Caco-2 (cell line): ENCODE data around the gene IRF2BP2. TPM values are rescaled to one million over a fixed set of nuclear protein-coding genes. Genes with fewer than 3 reads are reported as not detected.

Experiments used
- BruUV-seq: library from RNA; stranded (reverse); fragments of 400-500 nt; replicated peaks from 2 replicates; lab custom pipeline; 2021; lab: Mats Ljungman, UMichigan
- CTCF ChIA-PET: fragments of 300-600 bp; sonication (Branson Sonifier 250); formaldehyde crosslinking; loops from one replicate; lab custom pipeline; 2022; ENCODE audit warnings: antibody characterized with exemption; lab: Charles Lee
- POLR2A ChIA-PET: fragments of 300-600 bp; sonication (Branson Sonifier 250); formaldehyde crosslinking; loops from one replicate; lab custom pipeline; 2022; ENCODE audit warnings: antibody characterized with exemption; lab: Charles Lee
- DNase-seq, 2 experiments: peaks; one replicate each; pipeline versions ENCODE4 v3.0.0 to v3.0.0-alpha.2; 2020 to 2022
- H3K27me3 ChIP-seq: replicated peaks from 2 replicates; pipeline ENCODE4 v1.6.0; 2011; ENCODE audit warnings: low read length; ENCODE audit not compliant: control insufficient read depth, insufficient read depth
- H3K36me3 ChIP-seq: 2 replicates; pipeline ENCODE4 v1.5.1; 2011; ENCODE audit warnings: low read length; ENCODE audit not compliant: control insufficient read depth, insufficient read depth
- H3K4me1 ChIP-seq: fragments of 250-450 bp; sonication (Bioruptor Pico); 2 replicates; pipeline ENCODE4 v1.5.1; 2020; ENCODE audit warnings: mild to moderate bottlenecking
- H3K4me3 ChIP-seq: 2 replicates; pipeline ENCODE4 v1.5.1; 2011; ENCODE audit warnings: low read depth, mild to moderate bottlenecking, control low read depth, low read length
- H3K9me3 ChIP-seq: fragments of 250-450 bp; sonication (Bioruptor Pico); 2 replicates; pipeline ENCODE4 v1.5.1; 2020; ENCODE audit warnings: mild to moderate bottlenecking, moderate library complexity
- H3K27ac Mint-ChIP-seq: one replicate; pipeline ENCODE4 v1.8.0; 2022; ENCODE audit warnings: mixed read lengths; ENCODE audit not compliant: unreplicated experiment
- H3K27me3 Mint-ChIP-seq: one replicate; pipeline ENCODE4 v1.8.0; 2022; ENCODE audit warnings: mixed read lengths; ENCODE audit not compliant: insufficient read depth, unreplicated experiment
- H3K36me3 Mint-ChIP-seq: one replicate; pipeline ENCODE4 v1.8.0; 2022; ENCODE audit warnings: mild to moderate bottlenecking, mixed read lengths; ENCODE audit not compliant: insufficient read depth, unreplicated experiment
- H3K4me1 Mint-ChIP-seq: one replicate; pipeline ENCODE4 v1.8.0; 2022; ENCODE audit warnings: low read depth, mixed read lengths; ENCODE audit not compliant: unreplicated experiment
- H3K4me3 Mint-ChIP-seq: one replicate; pipeline ENCODE4 v1.8.0; 2022; ENCODE audit warnings: mild to moderate bottlenecking, moderate library complexity, mixed read lengths; ENCODE audit not compliant: unreplicated experiment
- H3K9me3 Mint-ChIP-seq: one replicate; pipeline ENCODE4 v1.8.0; 2022; ENCODE audit warnings: mixed read lengths; ENCODE audit not compliant: unreplicated experiment
- intact Hi-C: fragments of 100-400 bp; cut with micrococcal nuclease; formaldehyde crosslinking; loops from one replicate; pipeline ENCODE4 v1.10.0; 2022; ENCODE audit not compliant: unreplicated experiment
- total RNA-seq: library from RNA; stranded (reverse); gene quantifications from 2 replicates; pipeline ENCODE4 v1.2.3, GENCODE V29; 2022
- TF ChIP-seq, protein P1 (sequence below), 2 experiments: fragments of 200-600 bp in 1 of 2; IDR thresholded peaks; 1 replicate in 1 of 2; 2 replicates in 1 of 2; pipeline versions ENCODE4 v1.5.1 to v1.8.0; 2011 to 2022; ENCODE audit warnings: antibody characterized with exemption in 1 of 2, control low read depth in 1 of 2, inconsistent platforms in 1 of 2, low read depth in 1 of 2, low read length in 1 of 2, mild to moderate bottlenecking in 1 of 2, moderate library complexity in 1 of 2; ENCODE audit not compliant: insufficient read depth in 1 of 2, severe bottlenecking in 1 of 2, unreplicated experiment in 1 of 2

Gene IRF2BP2
- total RNA-seq, 1 experiment from 2014 or later, result 135 TPM

DNA sequence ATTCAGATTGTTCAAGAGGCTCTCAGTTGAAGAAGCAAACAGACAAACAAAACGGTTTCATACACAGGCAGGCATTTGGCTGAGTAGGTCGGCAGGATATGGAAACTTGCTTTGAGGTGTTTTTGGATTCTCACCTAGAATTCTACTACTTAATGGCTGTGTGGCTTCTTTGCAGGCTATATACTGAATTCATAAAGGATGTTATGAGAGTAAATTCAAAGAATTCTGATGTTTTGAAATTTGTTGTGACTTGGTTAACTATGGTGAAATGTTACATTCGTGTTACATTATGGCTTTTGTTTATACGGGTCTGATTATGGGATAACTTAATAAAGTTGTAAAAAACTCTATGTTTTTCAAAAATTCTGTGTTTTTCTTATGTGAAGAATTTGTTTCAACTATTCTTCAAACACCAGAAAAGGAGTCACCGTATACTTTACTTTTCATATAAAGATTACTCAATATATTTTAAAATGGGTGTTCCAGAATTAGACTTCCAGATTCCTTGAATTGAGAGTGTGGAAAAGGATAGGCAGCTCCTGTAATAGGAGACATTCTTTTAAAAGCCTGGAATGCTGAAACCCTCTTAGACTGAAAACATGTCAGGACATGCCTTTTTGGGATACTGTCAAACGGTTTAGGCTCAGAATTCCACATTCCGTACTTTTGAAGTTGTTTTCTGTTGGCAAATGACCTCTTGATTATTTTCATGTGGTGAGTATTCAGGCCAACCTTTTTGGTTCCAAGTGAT, 8.2 kb upstream of the IRF2BP2 start:
- no peaks in the 10 kb centered on the region for H3K36me3 ChIP-seq
- H3K4me3 Mint-ChIP-seq, result no peak overlapping the region
- CTCF ChIA-PET, result no interaction called here
- H3K27ac Mint-ChIP-seq, result no peak overlapping the region
- H3K4me3 ChIP-seq, result no peak overlapping the region
- peaks cover 77% of the 10 kb centered on the region for H3K4me1 ChIP-seq
- H3K9me3 Mint-ChIP-seq, result no peaks in the 10 kb centered on the region
- intact Hi-C loops, result loop anchor here (10.0 kb wide), 1 partner anchor 887 kb away; the partner anchor contains the start of gene B3GALNT2
- no peak for DNase-seq
- BruUV-seq, result no TSS peak
- H3K4me1 Mint-ChIP-seq, result peaks cover 57% of the 10 kb centered on the region
- TF ChIP-seq, protein P1, sequence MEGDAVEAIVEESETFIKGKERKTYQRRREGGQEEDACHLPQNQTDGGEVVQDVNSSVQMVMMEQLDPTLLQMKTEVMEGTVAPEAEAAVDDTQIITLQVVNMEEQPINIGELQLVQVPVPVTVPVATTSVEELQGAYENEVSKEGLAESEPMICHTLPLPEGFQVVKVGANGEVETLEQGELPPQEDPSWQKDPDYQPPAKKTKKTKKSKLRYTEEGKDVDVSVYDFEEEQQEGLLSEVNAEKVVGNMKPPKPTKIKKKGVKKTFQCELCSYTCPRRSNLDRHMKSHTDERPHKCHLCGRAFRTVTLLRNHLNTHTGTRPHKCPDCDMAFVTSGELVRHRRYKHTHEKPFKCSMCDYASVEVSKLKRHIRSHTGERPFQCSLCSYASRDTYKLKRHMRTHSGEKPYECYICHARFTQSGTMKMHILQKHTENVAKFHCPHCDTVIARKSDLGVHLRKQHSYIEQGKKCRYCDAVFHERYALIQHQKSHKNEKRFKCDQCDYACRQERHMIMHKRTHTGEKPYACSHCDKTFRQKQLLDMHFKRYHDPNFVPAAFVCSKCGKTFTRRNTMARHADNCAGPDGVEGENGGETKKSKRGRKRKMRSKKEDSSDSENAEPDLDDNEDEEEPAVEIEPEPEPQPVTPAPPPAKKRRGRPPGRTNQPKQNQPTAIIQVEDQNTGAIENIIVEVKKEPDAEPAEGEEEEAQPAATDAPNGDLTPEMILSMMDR (IDR thresholded peaks at IDR 0.05; ENCODE audit: insufficient read depth in 1 of 2, low read depth in 1 of 2, low read length in 1 of 2, severe bottlenecking in 1 of 2, unreplicated experiment in 1 of 2), result no peak
- POLR2A ChIA-PET, result no interaction called here
- no peaks in the 10 kb centered on the region for H3K36me3 Mint-ChIP-seq
- H3K27me3 ChIP-seq, result no peaks in the 10 kb centered on the region
- H3K9me3 ChIP-seq, result no peaks in the 10 kb centered on the region
- H3K27me3 Mint-ChIP-seq, result no peaks in the 10 kb centered on the region

DNA sequence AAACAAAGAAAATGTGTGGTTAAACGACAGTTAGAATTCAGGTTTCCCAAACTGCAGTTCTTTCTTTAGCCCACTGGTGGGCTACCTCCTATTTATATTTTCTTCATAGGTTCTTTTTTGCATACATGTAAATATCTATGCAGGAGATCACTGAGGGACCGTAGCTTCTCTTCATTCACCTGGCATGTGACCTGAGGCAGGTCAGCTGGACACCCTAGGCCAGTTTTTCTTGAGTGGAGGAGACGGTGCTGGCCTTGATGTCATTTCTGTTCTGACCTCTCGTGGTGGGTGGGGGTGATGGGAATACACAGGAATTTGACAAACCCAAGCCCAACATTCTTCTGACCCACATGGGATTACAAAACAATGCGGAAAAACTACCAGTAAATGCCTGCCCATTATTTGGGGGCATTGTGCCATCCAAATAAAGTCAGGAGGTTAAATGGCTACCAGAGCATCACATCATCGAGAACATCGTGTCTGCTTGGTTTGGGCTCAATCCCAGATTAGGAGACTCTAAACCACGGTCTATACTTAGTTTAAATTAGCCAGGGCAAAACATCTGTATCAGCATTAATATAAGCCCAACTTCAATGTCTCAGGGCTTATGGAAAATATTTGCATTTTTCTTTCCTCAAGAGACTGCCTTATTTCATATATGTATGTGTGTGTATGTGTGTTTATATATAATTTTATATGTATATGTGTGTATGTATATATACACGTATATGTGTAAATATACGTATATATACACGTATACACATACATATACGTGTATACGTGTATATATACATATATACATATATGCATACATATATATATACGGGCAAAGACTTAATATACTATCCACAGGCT, 7.4 kb upstream of the IRF2BP2 start:
- Histone ChIP-seq H3K4me1 (peaks cover 76% of the 10 kb centered on the region), H3K36me3 (no peaks in the 10 kb centered on the region), H3K27me3 (no peaks in the 10 kb centered on the region), H3K4me3 (no peak overlapping the region), H3K9me3 (no peaks in the 10 kb centered on the region)
- Mint-ChIP-seq H3K27ac (peak overlapping the region; percentile 51), H3K4me1 (peaks cover 63% of the 10 kb centered on the region), H3K9me3 (no peaks in the 10 kb centered on the region), H3K4me3 (peak overlapping the region; percentile 13), H3K36me3 (peaks cover 8% of the 10 kb centered on the region), H3K27me3 (no peaks in the 10 kb centered on the region)
- POLR2A ChIA-PET, result interaction anchor here (0.9 to 1.1 kb wide), 2 partner anchors 10 to 14 kb away, joined by 3 to 5 read pairs; no protein-coding TSS in a partner anchor
- BruUV-seq, result no TSS peak
- no peak for DNase-seq
- intact Hi-C loops, result loop anchor here (10.0 kb wide), 1 partner anchor 887 kb away; the partner anchor contains the start of gene B3GALNT2
- TF ChIP-seq, protein P1 (IDR thresholded peaks at IDR 0.05; ENCODE audit: insufficient read depth in 1 of 2, low read depth in 1 of 2, low read length in 1 of 2, severe bottlenecking in 1 of 2, unreplicated experiment in 1 of 2), result peak in 1 of 2 experiments; percentile 36
- CTCF ChIA-PET, result interaction anchor here (0.7 kb wide), 2 partner anchors 260 to 466 kb away, joined by 3 read pairs; no protein-coding TSS in a partner anchor

DNA sequence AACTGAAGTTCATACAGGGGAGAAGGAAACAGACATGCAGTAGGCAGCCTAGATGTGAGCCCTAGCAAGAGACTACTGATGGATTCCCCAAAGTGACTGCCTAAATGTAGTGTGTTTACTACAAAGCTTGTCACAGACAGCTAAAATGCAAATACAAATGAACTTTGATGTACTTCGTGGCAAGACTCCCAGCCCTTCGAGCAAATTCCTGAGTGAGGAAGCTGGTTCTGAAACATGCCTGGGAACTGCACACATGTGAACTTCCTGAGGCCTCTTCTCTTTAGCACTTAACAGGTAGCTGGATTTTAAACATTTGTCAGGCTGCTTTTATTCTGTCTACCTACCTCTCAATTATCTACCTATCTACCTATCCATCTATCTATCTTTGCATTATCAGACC, 6.7 kb upstream of the IRF2BP2 start:
- Histone ChIP-seq H3K4me1 (peaks cover 75% of the 10 kb centered on the region), H3K27me3 (no peaks in the 10 kb centered on the region), H3K36me3 (no peaks in the 10 kb centered on the region), H3K4me3 (no peak overlapping the region), H3K9me3 (no peaks in the 10 kb centered on the region)
- no peak for DNase-seq
- Mint-ChIP-seq H3K4me1 (peaks cover 66% of the 10 kb centered on the region), H3K27ac (peak overlapping the region; percentile 51), H3K9me3 (no peaks in the 10 kb centered on the region), H3K4me3 (no peak overlapping the region), H3K36me3 (peaks cover 12% of the 10 kb centered on the region), H3K27me3 (no peaks in the 10 kb centered on the region)
- POLR2A ChIA-PET, result interaction anchor here (0.9 to 1.1 kb wide), 2 partner anchors 11 to 15 kb away, joined by 3 to 5 read pairs; no protein-coding TSS in a partner anchor
- TF ChIP-seq, protein P1 (IDR thresholded peaks at IDR 0.05; ENCODE audit: insufficient read depth in 1 of 2, low read depth in 1 of 2, low read length in 1 of 2, severe bottlenecking in 1 of 2, unreplicated experiment in 1 of 2), result no peak
- intact Hi-C loops, result loop anchor here (10.0 kb wide), 1 partner anchor 888 kb away; the partner anchor contains the start of gene B3GALNT2
- CTCF ChIA-PET, result interaction anchor here (0.7 kb wide), 1 partner anchor 467 kb away, joined by 3 read pairs; no protein-coding TSS in a partner anchor
- BruUV-seq, result no TSS peak
